KOPT-K1 (cell line): ENCODE measurements around the gene DES.
"Not testable (repeated sequence)": the region's sequence is repeated elsewhere in the genome, so short reads cannot be mapped to it uniquely, and the experiment has no call there.

Source experiments
- H3K27ac ChIP-seq: fragments of 200-600 bp; sonication (generic); 2 replicates; pipeline ENCODE4 v1.5.1; 2016; ENCODE audit warnings: antibody characterized with exemption, mild to moderate bottlenecking, low read depth, low read length; ENCODE audit not compliant: poor library complexity, severe bottlenecking
- H3K36me3 ChIP-seq: fragments of 200-600 bp; sonication (generic); 2 replicates; pipeline ENCODE4 v1.5.1; 2017; ENCODE audit warnings: antibody characterized with exemption, mild to moderate bottlenecking, low read length, moderate library complexity; ENCODE audit not compliant: insufficient read depth
- H3K9me3 ChIP-seq: fragments of 200-600 bp; sonication (generic); 2 replicates; pipeline ENCODE4 v1.5.1; 2017; ENCODE audit warnings: antibody characterized with exemption, low read length, mild to moderate bottlenecking; ENCODE audit not compliant: insufficient read depth, poor library complexity, severe bottlenecking

DES gene

DNA sequence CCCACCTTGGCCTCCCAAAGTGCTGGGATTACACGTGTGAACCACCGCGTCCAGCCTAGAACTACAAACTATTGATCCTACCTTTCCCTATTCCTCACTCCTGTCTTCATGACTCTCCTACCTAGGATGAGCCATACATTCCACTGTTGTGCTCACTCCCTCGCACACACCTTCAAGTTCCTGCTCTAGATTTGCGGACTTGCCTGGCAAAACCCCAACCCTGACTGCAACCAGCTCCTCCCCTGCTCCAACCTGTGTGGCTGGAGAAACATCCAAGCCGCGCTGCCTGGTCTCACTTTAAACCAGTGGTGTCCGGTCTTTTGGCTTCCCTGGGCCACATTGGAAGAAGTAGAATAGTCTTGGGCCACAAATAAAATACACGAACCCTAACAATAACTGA, 25.4 kb upstream of the DES start:
- Histone ChIP-seq H3K27ac (no peak overlapping the region), H3K36me3 (no peaks in the 10 kb centered on the region), H3K9me3 (peaks cover 9% of the 10 kb centered on the region)

DNA sequence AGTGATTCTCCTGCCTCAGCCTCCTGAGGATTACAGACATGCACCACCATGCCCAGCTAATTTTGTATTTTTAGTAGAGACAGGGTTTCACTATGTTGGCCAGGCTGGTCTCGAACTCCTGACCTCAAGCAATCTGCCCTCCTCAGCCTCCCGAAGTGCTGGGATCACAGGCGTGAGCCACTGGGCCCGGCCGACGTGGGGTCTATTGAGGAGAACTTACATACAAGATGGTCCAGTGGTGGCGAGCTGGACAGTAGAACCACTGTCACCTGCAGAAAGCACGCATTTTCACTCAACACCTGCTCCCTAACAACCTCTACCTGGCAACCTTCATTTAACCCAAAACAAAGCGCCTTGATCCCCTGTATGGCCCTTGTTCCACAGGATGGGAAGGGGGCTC, 23.1 kb upstream of the DES start:
- not testable (repeated sequence) for H3K27ac ChIP-seq

DNA sequence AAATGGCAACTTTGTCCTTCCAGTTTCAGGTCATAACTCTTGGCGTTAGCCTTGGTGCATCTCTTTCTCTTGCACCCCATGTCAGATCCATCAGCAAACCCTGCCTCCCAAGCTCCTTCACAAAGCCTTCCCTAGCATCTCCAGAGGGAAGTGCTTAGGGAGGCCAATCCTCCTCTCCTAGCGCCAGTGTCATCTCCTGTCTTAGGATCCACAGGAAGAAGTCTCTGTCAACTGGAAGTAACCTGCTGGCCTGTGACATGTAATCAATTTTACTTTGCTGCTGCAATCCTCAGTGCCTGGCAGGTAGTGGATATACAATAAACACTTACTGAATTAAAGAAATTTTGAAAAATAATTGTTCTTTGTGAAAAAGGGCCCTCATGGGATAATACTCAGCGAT, 22.6 kb upstream of the DES start:
- Histone ChIP-seq H3K27ac (no peak overlapping the region), H3K36me3 (no peaks in the 10 kb centered on the region), H3K9me3 (peaks cover 6% of the 10 kb centered on the region)

More for the DNA sequence above, 23.1 kb upstream of the DES start:
- H3K36me3 ChIP-seq, H3K9me3 ChIP-seq: not testable (repeated sequence)

DNA sequence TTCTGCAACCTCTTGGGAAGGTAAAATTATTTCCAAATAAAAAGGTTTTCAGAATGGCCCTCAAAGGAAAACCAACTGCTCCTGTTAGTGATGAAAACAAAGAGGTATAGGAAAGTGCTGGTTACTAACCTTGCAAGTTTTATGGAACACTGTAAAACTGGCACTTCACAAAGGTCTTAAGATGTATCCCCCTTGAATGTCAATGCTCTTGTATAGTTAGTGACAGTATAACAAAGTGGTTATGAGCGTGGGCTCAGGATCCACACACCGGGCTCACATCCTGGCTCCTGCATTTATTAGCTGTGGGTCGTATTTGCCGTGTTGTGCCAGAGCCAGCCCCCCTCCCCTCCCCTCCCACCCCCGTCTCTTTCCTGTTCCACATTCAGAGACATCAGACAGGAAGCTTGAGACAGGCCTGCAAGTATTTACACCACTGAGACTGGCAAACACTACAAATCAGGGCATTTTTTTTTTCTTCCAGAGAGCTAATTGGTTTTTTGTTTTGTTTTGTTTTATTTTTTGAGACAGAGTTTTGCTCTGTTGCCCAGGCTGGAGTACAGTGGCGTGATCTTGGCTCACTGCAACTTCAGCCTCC, 21.2 kb upstream of the DES start:
- H3K9me3 ChIP-seq = no peaks in the 10 kb centered on the region
- H3K27ac ChIP-seq = no peak overlapping the region
- H3K36me3 ChIP-seq = no peaks in the 10 kb centered on the region

DNA sequence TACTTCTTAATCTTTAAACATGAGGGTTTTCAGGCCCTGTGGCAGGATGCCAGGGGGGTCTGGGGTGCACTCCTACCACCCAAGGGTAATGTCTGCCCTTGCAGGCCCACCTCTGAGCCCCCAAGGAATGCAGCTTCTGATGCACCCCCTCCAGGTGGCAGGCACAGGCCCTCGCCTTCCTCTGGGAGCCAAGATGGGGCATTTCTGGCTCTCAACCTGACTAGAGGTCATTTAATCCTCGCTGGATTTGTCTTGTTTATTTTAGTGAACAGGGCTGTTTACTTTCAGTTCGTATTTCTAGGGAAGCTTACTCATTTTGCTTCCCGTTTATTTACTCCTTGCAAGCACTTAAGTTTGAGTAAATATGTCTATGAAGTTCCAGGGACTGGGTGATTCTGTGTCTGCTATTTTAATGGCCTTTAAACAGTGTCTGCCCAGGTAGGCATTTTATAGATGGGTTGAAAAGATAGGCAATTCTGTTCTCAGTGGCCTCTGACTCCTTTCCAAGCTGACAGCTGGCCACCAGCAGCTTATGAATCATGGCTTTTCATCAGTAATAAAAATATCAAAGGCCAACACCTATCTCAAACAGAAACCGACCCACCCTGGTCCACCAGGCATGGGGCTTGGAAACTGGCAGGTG, 19.3 kb upstream of the DES start:
- Histone ChIP-seq H3K9me3 (no peaks in the 10 kb centered on the region), H3K27ac (no peak overlapping the region), H3K36me3 (no peaks in the 10 kb centered on the region)

DNA sequence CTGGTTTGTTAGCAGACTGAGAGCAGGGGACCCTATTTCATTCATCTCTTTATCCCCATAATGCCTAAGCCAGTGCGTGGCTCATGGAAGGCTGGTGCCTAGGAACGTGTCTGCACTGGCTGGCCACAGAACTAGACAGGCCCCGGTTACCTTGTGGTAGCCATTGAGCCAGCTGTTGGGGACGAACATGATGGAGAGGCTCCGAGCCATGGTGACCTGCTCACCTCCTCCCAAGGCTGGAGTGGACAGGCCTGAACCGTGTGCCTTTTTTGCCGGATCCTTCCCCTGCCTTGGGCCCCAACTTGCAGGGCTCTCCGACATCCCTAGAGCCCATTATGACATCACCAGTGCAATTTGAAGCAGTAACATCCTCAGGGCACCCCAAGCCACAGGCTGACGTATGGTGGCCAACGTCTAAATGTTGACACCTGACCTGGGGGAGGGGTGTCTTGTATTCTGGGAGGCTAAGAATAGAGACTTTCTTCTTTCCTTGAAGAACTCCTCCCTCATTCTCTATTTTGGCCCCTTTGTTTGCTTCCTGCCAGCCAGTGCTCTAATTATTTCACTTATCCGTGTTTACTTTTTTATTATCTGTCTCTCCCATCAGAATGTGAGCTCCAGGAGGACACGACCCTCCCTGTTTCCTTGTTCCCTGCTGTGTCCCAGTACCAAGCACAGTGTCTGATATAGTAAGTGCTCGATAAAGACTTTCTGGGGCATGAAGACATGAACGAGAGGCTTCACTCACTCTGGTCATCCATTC, 18.3 kb upstream of the DES start:
- Histone ChIP-seq H3K27ac (no peak overlapping the region), H3K9me3 (no peaks in the 10 kb centered on the region), H3K36me3 (no peaks in the 10 kb centered on the region)

DNA sequence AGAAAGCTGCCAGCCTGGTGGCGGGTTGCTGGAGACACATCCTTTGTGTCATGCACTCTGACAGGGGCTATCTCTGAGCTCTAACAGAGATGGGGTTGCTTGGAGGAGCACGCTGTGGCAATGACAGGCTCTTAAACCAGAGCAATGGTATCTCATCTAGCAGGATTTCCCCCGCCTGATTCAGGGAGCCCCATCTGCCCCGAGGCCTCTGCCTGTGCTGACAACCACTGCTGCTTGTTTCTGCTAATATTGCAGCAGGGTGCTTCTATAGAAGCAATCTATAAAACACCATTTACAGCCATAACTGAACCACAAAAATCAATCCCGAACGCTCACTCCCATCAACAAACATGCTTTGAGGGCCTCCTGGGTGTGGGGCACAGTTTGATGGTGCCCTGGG, 17.6 kb upstream of the DES start:
- Histone ChIP-seq H3K9me3 (no peaks in the 10 kb centered on the region), H3K36me3 (no peaks in the 10 kb centered on the region), H3K27ac (no peak overlapping the region)

DNA sequence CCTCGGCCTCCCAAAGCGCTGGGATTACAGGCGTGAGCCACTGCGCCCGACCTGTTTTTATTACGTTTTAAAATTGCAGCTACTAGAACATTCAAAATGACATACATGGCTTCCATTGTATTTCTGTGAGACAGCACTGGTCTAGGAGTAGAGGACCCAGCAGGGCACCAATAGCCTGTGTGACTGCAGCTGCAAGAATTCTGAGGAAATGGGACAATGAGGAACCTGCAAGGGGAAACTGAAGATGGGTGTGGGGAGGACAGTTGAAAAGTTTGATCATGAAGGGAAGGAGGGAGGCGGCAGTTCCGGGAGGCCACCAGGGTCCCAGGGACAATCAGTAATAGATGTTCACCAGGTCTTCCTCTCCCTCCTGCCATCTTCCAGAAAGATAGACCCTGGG, 16.6 kb upstream of the DES start:
- Histone ChIP-seq H3K27ac (no peak overlapping the region), H3K9me3 (no peaks in the 10 kb centered on the region), H3K36me3 (no peaks in the 10 kb centered on the region)

DNA sequence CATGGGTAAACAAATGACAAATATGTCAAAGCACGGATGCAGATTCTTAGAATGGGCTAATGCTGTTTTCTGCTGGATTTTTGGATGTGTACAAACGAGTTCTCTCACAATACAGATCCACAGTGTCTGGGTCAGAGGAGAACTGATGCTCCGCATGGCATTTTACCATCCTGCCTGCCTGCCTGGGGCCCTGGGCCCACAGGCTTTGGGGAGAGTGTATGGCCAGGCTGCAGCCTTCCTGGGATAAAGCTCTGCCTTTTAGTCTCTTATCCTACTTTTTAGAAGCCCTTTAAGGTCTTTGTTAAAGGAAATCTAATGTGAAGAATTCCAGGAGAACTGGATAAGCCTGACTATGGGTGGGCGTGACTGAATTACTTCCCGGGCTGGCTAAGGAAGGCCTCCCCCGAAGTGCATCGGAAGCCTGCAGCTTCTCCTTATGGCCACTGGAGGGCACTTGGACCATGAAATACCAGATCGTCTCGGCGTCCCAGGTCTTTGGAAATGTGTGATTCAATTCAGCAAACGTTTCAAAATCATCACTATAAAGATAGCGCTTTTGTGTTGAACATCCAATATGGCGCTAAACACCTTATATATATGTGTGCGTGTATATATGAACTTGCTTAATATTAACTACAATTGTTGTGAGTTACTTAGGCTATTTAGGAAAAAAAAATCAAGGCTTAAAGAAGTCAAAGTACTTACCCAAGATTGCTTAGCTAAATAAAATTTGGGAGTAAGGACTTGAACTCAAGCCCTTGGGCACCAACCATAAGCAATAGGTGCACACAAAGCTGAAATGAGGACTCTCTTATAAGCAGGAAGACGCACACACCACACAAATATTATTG, 15.3 kb upstream of the DES start:
- H3K27ac ChIP-seq = no peak overlapping the region
- H3K9me3 ChIP-seq = no peaks in the 10 kb centered on the region
- no peaks in the 10 kb centered on the region for H3K36me3 ChIP-seq

DNA sequence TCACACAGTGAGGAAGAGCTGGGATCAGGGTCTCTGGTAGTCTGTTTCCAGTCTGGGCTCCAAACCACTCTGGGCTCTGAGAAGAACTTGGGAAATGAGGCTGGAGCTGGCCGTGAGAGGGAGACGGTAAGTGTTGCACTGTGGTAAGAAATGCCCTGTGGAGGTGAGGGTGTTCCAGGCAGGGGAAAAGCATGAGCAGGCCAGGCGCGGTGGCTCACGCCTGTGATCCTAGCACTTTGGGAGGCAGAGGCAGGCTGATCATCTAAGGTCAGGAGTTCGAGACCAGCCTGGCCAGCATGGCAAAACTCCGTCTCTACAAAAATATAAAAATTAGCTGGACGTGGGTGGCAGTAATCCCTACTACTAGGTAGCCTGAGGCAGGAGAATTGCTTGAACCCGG, 14.3 kb upstream of the DES start:
- H3K9me3 ChIP-seq = no peaks in the 10 kb centered on the region
- H3K36me3 ChIP-seq = no peaks in the 10 kb centered on the region
- no peak overlapping the region for H3K27ac ChIP-seq

DNA sequence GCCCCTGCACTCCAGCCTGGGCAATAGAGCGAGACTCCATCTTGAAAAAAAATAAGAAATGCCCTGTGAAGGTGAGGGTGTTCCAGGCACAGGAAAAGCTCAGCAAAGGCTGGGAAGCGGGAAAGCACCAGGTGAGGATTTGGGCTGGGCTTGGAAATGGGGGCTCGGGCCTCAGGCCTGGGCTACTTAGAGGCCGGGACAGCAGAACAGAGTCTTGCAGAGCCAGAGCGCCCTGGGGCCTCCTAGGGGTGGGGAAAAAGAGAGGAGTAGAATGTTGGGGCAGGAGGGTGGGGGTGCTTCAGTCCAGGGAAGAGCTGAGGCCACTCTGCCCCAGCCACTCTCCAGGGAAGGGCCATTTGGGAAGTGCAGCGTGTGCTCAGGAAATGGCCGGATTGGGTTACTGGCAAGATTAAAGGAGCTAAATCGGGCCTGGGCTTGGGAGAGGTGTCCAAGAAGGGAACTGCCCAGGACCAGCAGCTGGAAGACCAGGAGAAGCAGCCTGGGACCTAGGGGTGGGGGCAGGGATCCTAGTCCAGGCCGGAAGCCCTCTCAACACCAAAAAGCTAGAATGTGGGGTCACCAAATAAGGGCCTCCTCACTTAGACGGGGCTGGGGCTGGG, 13.8 kb upstream of the DES start:
- no peaks in the 10 kb centered on the region for H3K36me3 ChIP-seq
- H3K27ac ChIP-seq = no peak overlapping the region

DNA sequence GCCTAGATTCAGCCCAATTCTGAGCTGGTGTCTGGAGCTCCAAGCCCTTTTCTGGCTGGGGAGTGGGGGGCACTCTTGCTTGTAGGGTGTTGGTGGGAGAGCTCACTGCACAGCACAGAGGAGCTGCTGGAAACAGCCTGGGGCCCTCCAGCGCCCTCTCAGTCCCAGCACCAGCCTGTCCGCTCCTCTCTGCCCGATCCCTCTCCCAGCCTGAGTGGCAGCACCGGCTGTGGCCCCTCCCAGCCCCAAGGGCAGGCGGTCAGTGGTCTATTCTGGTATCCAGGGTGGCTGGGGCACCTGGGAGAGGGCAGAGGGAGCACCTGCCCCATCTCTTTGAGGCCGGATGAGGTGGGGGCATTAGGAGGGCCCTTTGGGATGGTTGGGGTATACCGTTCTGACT, 13.2 kb upstream of the DES start:
- Histone ChIP-seq H3K36me3 (no peaks in the 10 kb centered on the region), H3K27ac (no peak overlapping the region)

More for the DNA sequence above, 13.8 kb upstream of the DES start:
- no peaks in the 10 kb centered on the region for H3K9me3 ChIP-seq

DNA sequence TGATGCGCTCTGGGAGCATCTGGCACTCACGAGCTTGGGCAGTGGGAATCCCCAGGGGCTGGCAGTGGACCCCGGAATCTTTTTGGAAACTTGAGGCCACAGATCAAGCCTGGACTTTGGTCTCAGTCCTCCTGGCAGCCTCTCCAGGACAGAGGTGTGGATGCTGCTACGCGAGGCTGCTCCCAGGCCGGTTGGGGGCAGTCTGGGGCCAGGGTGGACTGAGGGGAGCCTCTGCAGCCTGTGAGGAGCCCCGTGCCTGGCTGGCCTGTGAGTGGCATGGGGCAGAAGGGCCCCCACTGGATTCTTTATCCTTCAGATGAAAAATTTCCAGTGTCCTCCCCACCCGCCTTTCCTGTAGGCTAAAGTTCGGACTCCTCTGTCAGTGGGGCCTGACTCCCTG, 12.7 kb upstream of the DES start:
- H3K27ac ChIP-seq = no peak overlapping the region
- H3K9me3 ChIP-seq = no peaks in the 10 kb centered on the region
- no peaks in the 10 kb centered on the region for H3K36me3 ChIP-seq

More for the DNA sequence above, 13.2 kb upstream of the DES start:
- H3K9me3 ChIP-seq = no peaks in the 10 kb centered on the region

DNA sequence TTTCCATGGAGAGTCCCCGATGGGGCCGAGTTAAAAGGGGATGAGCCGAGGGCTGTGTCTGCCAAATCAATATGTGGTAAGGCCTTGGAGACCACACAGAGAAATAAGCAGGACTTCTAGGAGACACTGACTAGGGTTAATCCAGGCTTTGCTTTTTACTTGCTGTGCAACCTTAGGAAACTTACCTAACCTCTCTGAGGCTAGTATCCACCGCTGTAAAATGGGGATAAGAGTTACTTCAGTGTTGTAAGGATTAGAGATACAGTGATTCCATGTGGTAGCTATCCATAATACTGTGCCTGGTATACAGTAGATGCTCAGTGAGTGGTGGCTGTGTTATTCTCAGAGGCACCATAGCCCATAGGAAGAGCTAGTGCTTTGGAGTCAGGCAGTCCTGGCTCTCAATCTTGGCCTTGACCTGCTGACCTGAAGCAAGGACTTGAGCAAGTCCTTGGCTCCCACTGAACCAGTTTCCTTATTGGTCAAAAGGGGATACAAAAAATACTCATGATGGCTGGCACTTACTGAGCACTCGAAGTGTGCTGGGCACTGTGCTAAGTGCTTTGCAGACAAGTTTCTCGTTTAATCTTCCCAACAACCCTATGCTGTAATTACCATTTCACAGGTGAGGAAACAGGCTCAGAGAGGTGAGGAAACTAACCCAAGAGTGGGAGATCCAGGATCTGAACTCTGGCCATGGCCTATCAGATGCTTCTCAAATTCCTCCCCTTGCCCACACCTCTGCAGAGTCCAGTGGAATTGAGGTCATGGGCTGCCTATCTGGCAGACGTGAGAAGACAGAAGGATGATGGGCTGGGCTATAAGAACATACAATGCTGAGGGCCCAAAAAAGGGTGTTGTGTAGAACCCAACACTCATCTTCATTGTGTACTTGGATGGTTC, 12.0 kb upstream of the DES start:
- H3K36me3 ChIP-seq = no peaks in the 10 kb centered on the region
- H3K9me3 ChIP-seq = no peaks in the 10 kb centered on the region
- H3K27ac ChIP-seq = no peak overlapping the region
